GM19099 (cell line): ENCODE data around the gene NUP62.

Experiments
- POLR2A ChIP-seq: IDR thresholded peaks from 3 replicates; pipeline ENCODE4 v1.6.1; 2011; ENCODE audit warnings: low read depth; ENCODE audit not compliant: insufficient read length; ENCODE audit errors: extremely low read depth

The NUP62 gene

DNA sequence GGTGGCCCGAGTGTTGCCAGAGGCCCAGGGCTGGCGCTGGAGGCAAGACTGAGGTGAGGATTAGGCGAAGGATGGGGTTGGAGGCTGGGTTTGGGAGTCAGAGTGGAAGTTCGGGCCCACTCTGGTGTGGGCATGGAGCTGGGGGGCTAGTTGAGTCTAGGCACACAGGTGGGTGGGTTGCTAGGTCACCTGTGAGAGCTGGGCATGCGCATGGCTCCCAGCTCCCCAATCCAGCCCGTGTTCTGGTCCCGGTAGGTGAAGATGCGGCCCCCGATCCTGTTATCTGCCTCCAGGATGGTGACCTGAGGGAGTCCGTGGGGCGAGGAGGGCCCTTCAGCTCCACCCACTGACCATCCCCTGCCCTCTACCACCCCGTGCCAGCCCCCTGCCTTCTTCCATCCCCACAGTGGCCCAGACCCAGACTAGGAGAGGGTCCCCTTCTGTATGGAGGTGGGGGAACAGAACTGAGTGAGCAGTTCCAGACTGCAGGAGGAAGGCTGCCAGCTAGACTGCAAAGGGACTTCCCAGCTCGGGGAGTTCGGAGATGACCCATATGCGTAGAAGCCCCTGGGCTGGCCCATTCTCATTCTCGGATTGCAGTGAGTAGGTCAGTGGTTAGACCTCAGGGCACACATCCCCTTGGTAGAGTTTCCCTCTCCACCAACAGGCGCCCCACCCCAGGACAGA is 34.3 kb downstream of the NUP62 start:
- TF ChIP-seq POLR2A = peak; percentile 47

DNA sequence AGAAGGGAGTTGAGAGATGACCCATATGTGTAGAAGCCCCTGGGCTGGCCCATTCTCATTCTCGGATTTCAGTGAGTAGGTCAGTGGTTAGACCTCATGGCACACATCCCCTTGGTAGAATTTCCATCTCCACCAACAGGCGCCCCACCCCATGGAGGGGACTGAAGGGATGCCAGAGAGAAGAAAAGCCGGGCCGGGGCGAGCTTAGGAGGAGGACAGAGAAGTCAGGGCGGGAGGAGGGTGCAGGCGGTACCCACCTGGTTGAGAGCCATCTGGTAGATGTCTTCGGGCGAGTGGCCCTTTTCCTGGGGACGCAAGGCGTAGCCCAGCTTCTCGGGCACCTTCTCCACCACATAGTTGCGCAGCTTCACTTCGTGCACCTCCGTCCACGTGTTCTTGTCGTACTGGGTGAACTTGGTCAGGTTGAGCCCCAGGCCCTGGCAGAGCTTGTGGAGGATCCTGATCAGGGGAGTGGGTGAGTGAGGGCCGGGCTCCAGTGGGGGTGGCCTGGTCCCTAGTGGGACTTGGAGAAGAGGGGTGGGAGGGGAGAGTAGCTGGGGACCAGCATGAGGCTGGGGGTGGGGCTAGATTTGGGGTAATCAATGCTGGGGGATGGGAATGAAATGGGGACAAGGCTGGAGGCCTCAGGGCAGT is 35.2 kb downstream of the NUP62 start:
- no peak for TF ChIP-seq POLR2A

DNA sequence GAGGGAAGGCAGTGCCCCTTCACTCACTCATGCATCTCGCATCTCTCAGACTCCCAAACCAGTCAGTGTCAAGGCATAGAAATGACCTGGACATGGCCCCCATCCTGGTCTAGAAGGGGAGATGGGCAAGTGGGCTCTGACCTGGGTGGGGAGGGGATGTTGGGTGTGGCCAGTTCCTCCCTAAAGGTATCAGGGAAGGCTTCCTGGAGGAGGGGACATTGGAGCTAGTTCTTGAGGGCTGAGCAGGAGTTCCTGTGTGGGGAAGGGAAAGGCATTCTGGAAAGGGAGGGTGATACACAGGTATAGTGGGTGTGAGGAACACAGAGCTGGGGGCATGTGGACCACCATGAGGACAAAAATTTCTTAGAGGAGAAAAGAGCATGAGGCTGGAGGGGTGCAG is 36.6 kb downstream of the NUP62 start:
- no peak for TF ChIP-seq POLR2A

DNA sequence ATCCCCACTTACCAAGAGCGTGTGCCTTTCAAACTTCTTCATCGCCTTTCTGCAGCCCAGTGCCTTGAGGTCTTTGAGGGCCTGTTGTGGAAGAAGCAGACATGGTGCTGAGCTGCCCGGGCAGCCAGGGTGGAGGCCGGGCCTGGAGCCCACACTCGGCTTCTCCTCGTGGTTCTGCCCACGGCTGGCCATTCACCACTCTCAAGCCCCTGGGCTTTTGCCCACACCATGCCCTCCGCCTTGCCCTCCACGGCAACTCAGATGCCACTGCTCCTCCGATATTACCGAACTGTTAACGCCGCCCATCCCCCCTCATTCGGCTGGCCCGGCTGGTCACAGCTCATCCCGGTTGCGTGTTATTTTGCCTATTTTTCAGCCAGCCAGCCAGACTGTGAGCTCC is 37.9 kb downstream of the NUP62 start:
- no peak for TF ChIP-seq POLR2A

DNA sequence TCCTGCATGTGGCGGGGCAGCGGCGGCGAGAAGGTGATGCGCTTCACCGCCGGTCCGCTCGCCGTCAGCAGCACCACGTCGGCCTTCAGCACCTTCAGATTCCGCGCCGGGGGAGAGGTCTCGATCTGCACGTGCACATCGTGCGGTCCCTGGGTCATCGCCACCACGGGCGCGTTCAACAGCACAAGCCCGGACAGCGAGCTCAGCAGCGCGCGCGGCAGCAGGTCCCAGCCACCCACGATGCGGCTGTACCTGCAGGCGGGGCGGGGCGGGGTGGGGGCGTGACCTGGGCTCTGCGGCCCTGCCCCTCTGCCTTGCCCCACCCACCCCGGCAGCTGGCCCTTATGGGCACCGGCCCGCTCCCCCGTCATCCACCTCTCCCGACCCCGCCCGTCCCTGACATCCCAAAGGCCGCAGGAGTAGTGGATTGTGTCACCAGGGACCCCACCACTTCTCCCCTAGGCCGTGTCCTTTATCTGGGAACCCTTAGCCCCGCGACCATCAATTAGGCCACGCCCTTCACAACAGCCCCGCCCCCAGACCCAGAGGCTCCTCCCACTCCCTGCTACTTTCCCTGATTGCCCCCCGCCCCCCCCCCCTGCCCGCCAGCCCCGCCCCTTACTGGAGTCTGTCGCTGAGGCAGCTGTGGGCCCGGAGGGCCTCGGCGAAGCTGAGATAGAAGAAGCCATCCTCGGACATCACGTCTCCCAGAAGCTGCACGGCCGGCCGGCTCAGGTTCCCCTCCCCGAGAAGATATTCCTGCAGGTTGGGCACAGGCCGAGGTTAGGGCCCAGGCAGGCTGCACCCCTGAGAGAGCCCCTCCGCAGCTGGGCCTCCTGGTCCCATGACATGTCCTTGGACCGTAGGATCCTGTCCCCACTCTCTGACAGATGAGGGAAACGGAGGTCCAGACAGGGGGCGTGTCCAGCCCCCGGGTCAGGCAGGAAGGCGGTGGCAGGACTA is 38.7 kb downstream of the NUP62 start:
- no peak for TF ChIP-seq POLR2A

DNA sequence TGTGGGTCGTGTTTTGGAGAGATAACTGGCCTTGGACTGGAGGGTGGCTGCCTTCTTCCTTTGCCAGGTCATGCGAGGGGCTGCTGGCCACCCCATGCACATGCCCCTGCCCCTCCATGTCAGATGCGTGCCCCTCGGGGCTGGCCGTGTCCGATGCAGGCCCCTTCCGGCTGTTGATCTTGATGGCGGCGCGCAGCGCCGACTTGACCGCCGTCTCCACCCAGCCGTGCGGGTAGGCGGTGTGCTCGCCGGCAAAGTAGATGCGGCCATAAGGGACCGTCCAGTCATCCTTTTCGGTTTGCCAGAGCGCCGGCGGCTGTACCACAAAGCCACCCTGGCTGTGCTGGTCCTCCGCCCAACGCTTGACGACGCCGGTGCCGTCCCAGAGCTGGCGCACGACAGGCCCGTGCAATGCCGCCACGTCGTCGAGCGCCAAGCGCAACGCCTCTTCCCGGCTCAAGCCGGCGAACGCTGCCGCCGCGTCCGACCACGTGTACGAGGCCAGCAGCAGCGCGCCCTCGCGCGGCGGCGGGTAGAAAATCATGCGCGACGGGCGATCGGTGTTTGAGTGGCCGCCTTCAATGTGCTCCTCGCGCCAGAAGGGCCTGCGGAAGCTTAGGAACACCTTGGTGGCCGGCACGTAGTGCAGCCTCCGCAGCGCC is 39.5 kb downstream of the NUP62 start:
- TF ChIP-seq POLR2A = peak; percentile 20

DNA sequence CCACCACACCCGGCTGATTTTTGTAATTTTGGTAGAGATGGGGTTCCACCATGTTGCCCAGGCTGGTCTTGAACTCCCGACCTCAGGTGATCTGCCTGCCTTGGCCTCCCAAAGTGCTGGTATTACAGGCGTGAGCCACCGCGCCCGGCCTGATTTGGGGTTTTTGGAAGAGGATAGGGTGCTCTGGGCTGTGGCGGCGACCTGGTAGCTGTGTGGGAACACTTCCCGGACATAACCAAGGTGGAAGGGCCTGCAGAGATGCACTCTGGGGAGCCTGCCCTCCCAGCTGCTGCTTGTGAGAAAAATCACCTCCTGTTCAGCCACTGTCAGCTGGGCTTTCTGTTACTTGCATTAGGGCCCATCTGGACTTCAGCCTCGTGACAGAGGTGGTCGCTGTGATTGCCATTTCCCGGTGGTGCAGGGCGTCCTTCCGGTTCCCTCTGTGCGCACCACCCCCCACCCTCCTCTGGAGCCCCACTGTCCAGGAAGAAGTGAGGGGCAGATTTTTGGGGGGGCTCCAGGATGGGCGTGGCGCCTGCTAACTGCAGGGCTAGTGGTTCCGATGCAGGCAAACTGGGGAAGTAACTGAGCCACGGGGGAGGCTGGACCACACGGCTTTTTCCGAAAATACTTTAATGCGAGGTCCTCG is 40.1 kb downstream of the NUP62 start:
- no peak for TF ChIP-seq POLR2A

DNA sequence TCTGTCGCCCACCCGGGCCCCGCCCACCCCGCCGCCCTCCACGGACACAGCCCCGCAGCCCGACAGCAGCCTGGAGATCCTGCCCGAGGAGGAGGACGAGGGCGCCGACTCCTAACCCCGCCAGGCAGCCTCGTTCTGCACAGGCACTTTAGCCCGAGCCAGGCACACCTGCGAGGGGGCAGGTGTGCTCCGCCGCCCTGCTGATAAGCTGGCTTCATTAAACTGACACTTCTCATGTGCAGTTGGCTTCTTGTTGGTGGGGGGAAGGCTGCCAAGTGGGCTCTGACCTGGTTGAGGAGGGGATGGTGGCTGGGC is 40.8 kb downstream of the NUP62 start:
- no peak for TF ChIP-seq POLR2A

DNA sequence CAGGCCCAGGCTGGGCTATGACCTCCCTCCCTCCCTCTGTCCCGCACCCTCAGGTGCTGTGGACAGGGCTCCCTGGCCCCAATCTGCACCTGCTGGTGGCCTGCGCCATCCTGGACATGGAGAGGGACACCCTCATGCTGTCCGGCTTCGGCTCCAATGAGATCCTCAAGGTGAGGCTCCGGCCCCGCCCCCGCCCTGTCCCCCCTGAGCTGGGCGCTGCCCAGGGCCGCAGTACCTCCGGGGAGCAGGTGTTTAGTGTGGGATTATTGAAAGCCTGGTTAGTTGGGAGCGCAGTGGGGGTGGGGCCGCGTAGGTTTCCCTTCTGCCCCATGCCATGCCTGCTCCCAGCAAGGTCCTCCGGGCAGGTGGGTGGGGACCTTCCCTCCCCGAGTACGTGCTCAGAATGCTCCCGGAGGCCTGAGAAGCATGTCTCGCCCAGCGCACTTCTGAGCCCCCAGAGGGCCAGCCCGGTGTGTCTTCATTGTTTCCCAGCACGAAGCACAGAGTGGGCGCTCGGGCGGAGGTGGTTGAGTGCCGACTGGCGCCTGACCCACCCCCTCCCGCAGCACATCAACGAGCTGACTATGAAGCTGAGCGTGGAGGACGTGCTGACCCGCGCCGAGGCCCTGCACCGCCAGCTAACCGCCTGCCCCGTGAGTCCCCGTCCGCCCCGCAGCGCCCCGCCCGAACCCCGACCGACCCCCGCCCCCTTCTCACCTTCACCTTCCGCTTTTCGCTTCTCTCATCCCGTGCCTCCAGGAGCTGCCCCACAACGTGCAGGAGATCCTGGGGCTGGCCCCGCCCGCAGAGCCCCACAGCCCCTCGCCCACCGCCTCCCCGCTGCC is 41.4 kb downstream of the NUP62 start:
- no peak for TF ChIP-seq POLR2A

DNA sequence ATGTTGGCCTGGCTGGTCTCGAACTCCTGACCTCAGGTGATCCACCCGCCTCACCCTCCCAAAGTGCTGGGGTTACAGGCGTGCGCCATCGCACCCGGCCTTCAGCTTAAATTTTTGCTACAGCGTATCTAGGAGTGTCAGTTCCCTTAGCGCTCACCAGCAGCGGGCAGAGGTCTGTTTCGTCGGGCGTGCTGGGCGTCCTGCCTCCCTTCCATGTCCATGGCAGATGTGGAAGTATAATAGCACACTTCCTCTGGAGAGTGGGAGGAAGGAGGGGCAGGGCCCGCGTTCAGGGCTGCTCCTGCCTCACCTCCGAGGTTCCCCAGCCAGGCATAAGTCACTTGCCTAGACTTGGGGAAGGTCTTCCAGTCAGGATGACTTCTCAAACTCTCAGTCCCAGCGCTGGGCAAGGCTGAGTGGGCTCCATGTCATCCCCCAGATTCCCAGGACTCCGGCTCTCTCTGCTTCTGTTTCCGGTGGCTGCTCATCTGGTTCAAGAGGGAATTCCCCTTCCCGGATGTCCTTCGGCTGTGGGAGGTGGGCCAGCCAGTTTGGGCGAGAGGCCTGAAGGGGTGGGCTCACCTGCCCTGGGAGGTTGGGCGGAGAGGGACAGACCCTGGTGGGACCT is 42.2 kb downstream of the NUP62 start:
- TF ChIP-seq POLR2A = no peak

DNA sequence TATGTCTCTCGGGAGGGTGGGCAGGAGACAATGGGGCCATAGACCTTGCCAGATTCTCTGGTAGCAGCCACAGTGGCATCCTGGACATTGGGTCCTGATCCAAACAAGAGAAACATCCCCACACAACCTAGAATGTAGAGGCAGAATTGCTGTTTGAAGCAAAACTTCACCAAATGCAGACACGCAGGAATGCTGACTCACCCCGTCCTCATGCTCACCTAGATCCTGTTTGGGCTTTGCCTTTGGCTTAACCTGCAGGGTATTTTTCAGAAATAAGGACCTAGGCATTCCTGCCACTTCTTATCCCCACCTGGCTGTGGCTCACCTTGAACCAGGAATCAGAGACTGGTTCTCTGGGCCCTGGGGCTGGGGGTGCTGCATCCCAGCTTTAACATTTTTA is 44.5 kb downstream of the NUP62 start:
- no peak for TF ChIP-seq POLR2A

DNA sequence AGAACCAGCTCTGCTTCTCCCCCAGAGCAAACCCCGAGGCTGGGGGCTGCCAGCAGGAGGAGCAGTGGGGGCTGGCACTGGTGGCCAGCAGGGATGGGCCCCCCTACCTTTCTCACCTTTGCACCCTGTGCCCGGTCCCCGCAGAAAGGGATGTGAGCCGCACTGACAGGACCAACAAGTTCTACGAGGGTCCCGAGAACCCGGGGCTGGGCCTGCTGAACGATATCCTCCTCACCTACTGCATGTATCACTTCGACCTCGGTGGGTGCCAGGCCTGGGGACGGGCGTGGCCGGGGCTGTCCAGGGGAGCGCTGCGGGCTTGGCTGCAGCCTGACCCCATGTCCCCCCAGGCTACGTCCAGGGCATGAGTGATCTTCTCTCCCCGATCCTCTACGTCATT is 45.2 kb downstream of the NUP62 start:
- no peak for TF ChIP-seq POLR2A

DNA sequence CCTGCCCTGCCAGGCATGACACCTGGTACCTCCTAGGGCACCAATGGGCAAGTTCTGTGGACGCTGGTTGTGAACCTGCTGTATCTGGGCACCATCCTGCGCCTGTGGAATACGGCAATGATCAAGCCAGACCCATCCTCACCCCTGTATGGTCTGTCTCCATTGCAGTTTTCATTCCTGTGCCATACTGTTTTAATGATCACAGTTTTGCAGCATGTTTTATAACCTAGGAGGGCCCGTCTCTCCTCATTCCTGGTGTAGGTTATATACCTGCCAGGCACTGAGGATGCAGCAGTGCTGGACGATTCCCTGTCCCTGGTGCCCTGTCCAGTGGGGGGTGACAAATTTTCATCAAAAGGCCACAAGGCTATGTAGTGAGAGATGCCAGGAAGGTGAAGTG is 46.2 kb downstream of the NUP62 start:
- TF ChIP-seq POLR2A = no peak
